Measurements from ENCODE around the gene MVP.

- TF ChIP-seq POLR2A (IDR thresholded peaks at IDR 0.05): no peak
- no peak for TF ChIP-seq CTCF (IDR thresholded peaks at IDR 0.05)
- TF ChIP-seq POLR2AphosphoS5 (IDR thresholded peaks at IDR 0.05): no peak
These were observed 29.1 kb upstream of the MVP start for GRCh38 chr16:29790949-29791844.

Data from sigmoid colon (tissue), 4 donors.